Measurements from ENCODE around the gene ZBTB20.

GRCh38 chr3:115090712-115091111, 56.4 kb downstream of the ZBTB20 start:
- TF ChIP-seq CTCF (conservative IDR thresholded peaks at IDR 0.05), result no peak
- no peak for TF ChIP-seq EZH2 (IDR thresholded peaks at IDR 0.05; ENCODE audit: low read depth)

Data from PC-9 (cell line).